GM12801 (cell line): ENCODE results near the gene E4F1.

ENCODE experiments used
- CTCF ChIP-seq: IDR thresholded peaks from one replicate; pipeline ENCODE4 v1.5.1; 2011; ENCODE audit warnings: control low read depth; ENCODE audit not compliant: insufficient read length; ENCODE audit errors: extremely low read depth

Gene E4F1

GRCh38 chr16:2228161-2228824, 4.9 kb downstream of the E4F1 start:
- no peak for TF ChIP-seq CTCF

DNA sequence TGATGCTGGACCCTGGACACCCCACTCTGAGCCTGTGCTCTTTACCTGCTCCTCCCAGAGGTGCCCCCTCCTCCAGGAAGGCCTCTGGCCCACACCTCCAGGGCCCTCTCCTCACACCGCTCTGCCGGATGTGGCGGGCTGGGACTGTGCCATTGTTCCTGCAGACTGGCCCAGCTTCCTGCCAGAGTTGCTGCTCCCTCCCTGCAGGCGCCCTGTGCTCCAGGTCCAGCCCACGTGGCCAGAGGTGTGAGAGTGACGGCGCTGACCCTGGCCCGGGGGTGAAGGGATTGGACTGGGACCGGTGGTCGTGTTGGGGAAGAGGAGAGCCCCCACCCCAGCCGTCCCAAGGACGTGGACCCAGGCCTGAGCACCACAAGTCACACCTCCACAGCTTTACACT, 5.7 kb downstream of the E4F1 start:
- TF ChIP-seq CTCF, result no peak

GRCh38 chr16:2229632-2230250, 6.3 kb downstream of the E4F1 start:
- no peak for TF ChIP-seq CTCF

DNA sequence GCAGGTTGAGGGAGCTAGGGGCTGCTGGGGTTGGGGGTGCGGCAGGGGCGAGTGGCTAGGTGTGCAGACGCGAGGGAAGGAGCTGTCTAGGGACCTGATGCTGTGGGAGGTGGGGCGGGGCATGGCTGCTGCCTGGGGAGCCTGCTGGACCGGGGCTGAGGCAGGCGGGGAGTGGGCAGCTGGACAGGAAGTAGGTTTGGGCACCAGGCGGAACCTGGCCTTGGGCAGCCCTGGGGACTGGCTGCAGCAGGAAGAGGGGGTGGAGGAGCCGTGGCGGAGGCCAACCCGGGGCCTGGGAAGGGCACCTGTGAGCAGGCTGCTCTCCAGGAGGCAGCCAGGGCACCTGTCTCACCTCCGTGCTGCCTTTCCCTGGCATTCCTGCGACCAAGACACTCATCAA, 7.0 kb downstream of the E4F1 start:
- no peak for TF ChIP-seq CTCF

DNA sequence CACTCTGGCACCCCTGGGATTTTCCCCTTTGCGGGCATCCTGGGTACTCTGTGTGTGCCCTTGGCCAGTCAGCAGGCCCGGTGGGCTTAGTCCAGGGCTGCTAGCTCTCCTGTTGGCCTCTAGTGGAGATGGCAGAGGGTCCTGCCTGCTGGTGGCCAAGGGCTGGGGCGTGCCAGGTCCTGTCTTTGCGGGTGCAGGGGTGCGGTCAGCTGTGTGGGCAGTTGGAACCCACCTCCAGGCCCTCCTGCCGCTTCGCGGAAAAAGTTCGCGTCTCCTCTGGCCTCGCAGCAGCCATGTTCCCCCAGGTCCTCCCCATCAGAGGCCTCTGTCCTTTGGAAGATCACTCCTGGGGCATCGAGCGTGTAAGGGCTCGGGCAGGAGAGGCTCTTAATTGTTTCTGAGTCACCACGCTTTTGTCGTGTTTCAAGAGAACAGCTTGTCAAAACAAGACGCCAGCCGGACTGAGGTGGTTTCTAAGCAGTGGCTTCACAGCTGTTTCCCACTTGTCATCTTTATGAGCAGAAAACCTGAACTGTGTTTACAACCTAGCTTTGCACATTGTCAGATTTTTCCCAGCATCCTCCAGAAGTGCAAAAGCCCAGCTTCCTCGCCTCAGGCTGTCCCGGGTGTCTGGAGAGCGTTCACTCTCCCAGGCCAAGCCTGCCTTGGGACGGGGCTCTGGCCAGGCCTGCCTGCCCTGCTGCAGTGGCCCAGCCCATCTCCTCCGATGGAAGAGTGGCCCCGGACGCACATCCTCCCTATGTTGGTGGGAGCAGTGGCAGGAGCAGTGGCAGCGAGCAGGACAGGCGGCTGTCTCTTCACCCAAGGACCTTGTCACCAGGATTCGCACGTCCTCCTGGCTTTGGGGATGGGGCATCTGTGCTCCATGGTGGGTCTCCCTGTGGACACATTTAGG, 7.9 kb downstream of the E4F1 start:
- no peak for TF ChIP-seq CTCF

DNA sequence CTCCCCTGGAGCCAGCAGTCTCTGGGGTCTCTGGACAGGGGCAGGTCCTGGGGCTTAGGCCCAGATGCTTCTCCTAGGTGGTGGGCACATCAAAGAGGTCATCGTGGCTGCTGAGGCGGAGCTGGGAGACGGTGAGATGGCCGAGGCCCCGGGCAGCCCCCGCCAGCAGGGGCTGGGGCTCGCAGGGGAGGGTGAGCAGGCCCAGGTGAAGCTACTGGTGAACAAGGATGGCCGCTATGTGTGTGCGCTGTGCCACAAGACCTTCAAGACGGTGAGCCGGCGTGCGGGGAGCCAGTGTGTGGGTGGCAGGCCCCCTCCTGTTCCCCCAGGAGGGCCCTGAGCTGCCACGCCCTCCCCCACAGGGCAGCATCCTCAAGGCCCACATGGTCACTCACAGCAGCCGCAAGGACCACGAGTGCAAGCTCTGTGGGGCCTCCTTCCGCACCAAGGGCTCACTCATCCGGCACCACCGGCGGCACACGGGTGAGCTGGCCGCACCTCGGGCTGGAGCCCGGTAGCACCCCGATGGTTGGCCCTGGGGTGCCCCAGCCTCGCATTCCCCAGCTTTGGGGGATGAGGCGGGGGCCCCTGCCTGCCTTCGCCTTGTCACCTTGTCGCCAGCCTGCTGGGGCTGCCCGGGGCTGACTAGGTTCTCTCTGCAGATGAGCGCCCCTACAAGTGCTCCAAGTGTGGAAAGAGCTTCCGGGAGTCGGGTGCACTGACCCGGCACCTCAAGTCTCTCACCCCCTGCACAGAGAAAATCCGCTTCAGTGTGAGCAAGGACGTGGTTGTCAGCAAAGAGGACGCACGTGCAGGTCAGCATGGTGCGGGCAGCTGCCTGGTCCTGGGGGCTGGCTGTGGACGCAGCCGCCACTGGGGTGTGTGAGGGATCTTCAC, 9.0 kb downstream of the E4F1 start:
- no peak for TF ChIP-seq CTCF
